GM03348 (cell line): ENCODE measurements around the gene MAGOHB.

Experiments
- DNase-seq: peaks from one replicate; pipeline ENCODE4 v3.0.0; 2012; ENCODE audit warnings: low spot score

The MAGOHB gene

DNA sequence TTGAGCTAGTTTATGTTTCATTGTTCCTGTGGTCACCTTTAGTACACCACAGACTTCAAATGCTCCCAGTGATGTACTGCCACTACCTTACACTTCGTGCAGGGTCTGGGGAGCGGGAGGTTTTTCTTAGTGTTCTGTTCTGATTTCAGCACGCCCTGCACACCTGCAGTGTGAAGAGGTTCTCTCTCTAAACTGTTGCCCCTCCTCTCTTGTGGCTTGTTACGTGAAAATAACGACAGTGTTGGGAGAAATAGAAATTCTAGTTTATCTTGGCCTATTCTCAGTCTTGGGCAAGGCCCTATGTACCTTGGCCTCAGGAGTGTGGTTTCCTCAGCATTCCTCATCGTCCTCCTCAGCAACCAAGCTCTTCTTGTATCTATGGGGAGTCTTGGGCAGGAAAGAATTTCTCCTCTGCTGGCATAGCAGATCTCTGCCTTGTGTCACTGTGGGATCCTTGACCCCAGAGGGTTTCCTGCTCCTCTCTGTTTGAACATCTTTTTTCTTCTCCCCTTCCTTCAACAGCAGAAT is 59.1 kb downstream of the MAGOHB start:
- no peak for DNase-seq
